Measurements from ENCODE around the gene ABHD17C.
"Not testable (repeated sequence)": the region's sequence is repeated elsewhere in the genome, so short reads cannot be mapped to it uniquely, and the experiment has no call there.

ABHD17C gene

GRCh38 chr15:80695099-80695910 is at the start of gene ABHD17C:
Gene ABHD17C, plus strand, starts transcription at chr15:80695310. Its CDS starts 120 bp downstream, at chr15:80695430.
- peak; percentile 81 for DNase-seq (ENCODE audit: low spot score)

GRCh38 chr15:80645494-80646065 is 49.5 kb upstream of the ABHD17C start:
- DNase-seq (ENCODE audit: low spot score) = no peak

- DNase-seq (ENCODE audit: low spot score) = not testable (repeated sequence)
Measured at GRCh38 chr15:80647424-80647823, 47.7 kb upstream of the ABHD17C start.

- no peak for DNase-seq (ENCODE audit: low spot score)
Measured at GRCh38 chr15:80654299-80654698, 40.8 kb upstream of the ABHD17C start.

GRCh38 chr15:80659375-80659774 is 35.7 kb upstream of the ABHD17C start:
- DNase-seq (ENCODE audit: low spot score) = no peak

- DNase-seq (ENCODE audit: low spot score) = no peak
Measured at GRCh38 chr15:80660119-80660518, 35.0 kb upstream of the ABHD17C start.

GRCh38 chr15:80662129-80662528 is 33.0 kb upstream of the ABHD17C start:
- DNase-seq (ENCODE audit: low spot score) = no peak

- no peak for DNase-seq (ENCODE audit: low spot score)
Measured at GRCh38 chr15:80662757-80663553, 32.2 kb upstream of the ABHD17C start.

- no peak for DNase-seq (ENCODE audit: low spot score)
Measured at GRCh38 chr15:80665151-80665550, 30.0 kb upstream of the ABHD17C start.

- DNase-seq (ENCODE audit: low spot score) = no peak
Measured at GRCh38 chr15:80667936-80668335, 27.2 kb upstream of the ABHD17C start.

- no peak for DNase-seq (ENCODE audit: low spot score)
Measured at GRCh38 chr15:80668546-80669236, 26.4 kb upstream of the ABHD17C start.

GRCh38 chr15:80669663-80670273 is 25.3 kb upstream of the ABHD17C start:
- no peak for DNase-seq (ENCODE audit: low spot score)

GRCh38 chr15:80673561-80674244 is 21.4 kb upstream of the ABHD17C start:
- no peak for DNase-seq (ENCODE audit: low spot score)

- no peak for DNase-seq (ENCODE audit: low spot score)
Measured at GRCh38 chr15:80674245-80674614, 20.9 kb upstream of the ABHD17C start.

GRCh38 chr15:80677041-80677440 is 18.1 kb upstream of the ABHD17C start:
- DNase-seq (ENCODE audit: low spot score) = no peak

- DNase-seq (ENCODE audit: low spot score) = no peak
Measured at GRCh38 chr15:80679167-80679803, 15.8 kb upstream of the ABHD17C start.

- DNase-seq (ENCODE audit: low spot score) = no peak
Measured at GRCh38 chr15:80679804-80680175, 15.3 kb upstream of the ABHD17C start.

GRCh38 chr15:80682201-80682600 is 12.9 kb upstream of the ABHD17C start:
- DNase-seq (ENCODE audit: low spot score) = no peak

GRCh38 chr15:80684697-80685096 is 10.4 kb upstream of the ABHD17C start:
- no peak for DNase-seq (ENCODE audit: low spot score)

- DNase-seq (ENCODE audit: low spot score) = no peak
Measured at GRCh38 chr15:80685628-80686027, 9.5 kb upstream of the ABHD17C start.

- no peak for DNase-seq (ENCODE audit: low spot score)
Measured at GRCh38 chr15:80689294-80689693, 5.8 kb upstream of the ABHD17C start.

All from HuH-7.5 (cell line).